H1 (cell line): ENCODE measurements around the gene ROBO2. TPM values are rescaled to one million over a fixed set of nuclear protein-coding genes. Genes with fewer than 3 reads are reported as not detected.

Source experiments
- CTCF ChIA-PET: fragments of 300-600 bp; sonication (Branson Sonifier 250); formaldehyde crosslinking; loops from one replicate; lab custom pipeline; 2021; ENCODE audit not compliant: partially characterized antibody; lab: Charles Lee
- POLR2A ChIA-PET: fragments of 300-600 bp; sonication (Branson Sonifier 250); formaldehyde crosslinking; loops from one replicate; lab custom pipeline; 2021; ENCODE audit warnings: inconsistent platforms; ENCODE audit not compliant: partially characterized antibody; lab: Charles Lee
- DNase-seq, 2 experiments: peaks; one replicate each; pipeline versions ENCODE4 v3.0.0 to v3.0.0-alpha.2; 2010 to 2022; ENCODE audit warnings: low spot score in 2 of 2, low read depth in 1 of 2, mixed read lengths in 1 of 2
- FAIRE-seq: peaks from 2 replicates; lab custom pipeline; 2011; peaks lifted over from hg19 to GRCh38; lab: Jason Lieb, UNC
- H2AFZ ChIP-seq: 2 replicates; pipeline ENCODE4 v1.8.1; 2012; ENCODE audit warnings: low read length, inconsistent platforms
- H2AK5ac ChIP-seq: 2 replicates; pipeline ENCODE4 v1.6.1; 2013; ENCODE audit warnings: low read depth, low read length
- H2BK120ac ChIP-seq: replicated peaks from 2 replicates; pipeline ENCODE3; 2013; ENCODE audit warnings: low read depth, low read length, inconsistent platforms
- H2BK12ac ChIP-seq: 2 replicates; pipeline ENCODE4 v1.6.1; 2013; ENCODE audit warnings: low read depth, low read length
- H2BK15ac ChIP-seq: 2 replicates; pipeline ENCODE4 v1.6.1; 2013; ENCODE audit warnings: low read length
- H2BK20ac ChIP-seq: 2 replicates; pipeline ENCODE4 v1.6.1; 2013; ENCODE audit warnings: low read length
- H2BK5ac ChIP-seq: 2 replicates; pipeline ENCODE4 v1.6.1; 2013; ENCODE audit warnings: low read depth, low read length
- H3K14ac ChIP-seq: 2 replicates; pipeline ENCODE4 v1.6.1; 2013; ENCODE audit warnings: inconsistent platforms; ENCODE audit not compliant: insufficient read length
- H3K18ac ChIP-seq: 2 replicates; pipeline ENCODE4 v1.6.1; 2013; ENCODE audit warnings: low read length; ENCODE audit errors: extremely low read depth
- H3K23ac ChIP-seq: 2 replicates; pipeline ENCODE4 v1.6.1; 2013; ENCODE audit warnings: inconsistent platforms; ENCODE audit not compliant: insufficient read length
- H3K23me2 ChIP-seq: 2 replicates; pipeline ENCODE4 v1.6.1; 2013; ENCODE audit warnings: low read depth, low read length
- H3K27ac ChIP-seq: 2 replicates; pipeline ENCODE4 v1.6.1; 2011; ENCODE audit warnings: low read depth, low read length, inconsistent platforms
- H3K27me3 ChIP-seq, 4 experiments: replicated peaks in 1 of 4; 1 replicate in 1 of 4; 2 replicates in 3 of 4; pipeline versions ENCODE4 v1.6.1 to v1.8.1; 2011 to 2013; ENCODE audit warnings: low read length in 3 of 4, mild to moderate bottlenecking in 3 of 4, inconsistent platforms in 2 of 4, mixed read lengths in 2 of 4, moderate library complexity in 1 of 4; ENCODE audit not compliant: control insufficient read depth in 3 of 4, insufficient read depth in 3 of 4; ENCODE audit errors: extremely low read depth in 1 of 4
- H3K36me3 ChIP-seq, 4 experiments: 2 replicates each; pipeline versions ENCODE4 v1.6.1 to v1.8.1; 2011 to 2013; ENCODE audit warnings: mild to moderate bottlenecking in 4 of 4, low read length in 3 of 4, moderate library complexity in 2 of 4, control low read depth in 1 of 4, inconsistent platforms in 1 of 4; ENCODE audit not compliant: insufficient read depth in 4 of 4, control insufficient read depth in 2 of 4
- H3K4ac ChIP-seq: replicated peaks from 2 replicates; pipeline ENCODE3; 2013; ENCODE audit warnings: low read length, low read depth, mixed read lengths, inconsistent platforms; ENCODE audit not compliant: insufficient read length
- H3K4me1 ChIP-seq, 4 experiments: replicated peaks in 1 of 4; 1 replicate in 1 of 4; 2 replicates in 3 of 4; pipeline versions ENCODE4 v1.6.1 to v1.8.1; 2011 to 2013; ENCODE audit warnings: low read length in 3 of 4, inconsistent platforms in 2 of 4, mixed read lengths in 1 of 4; ENCODE audit not compliant: insufficient read depth in 4 of 4, control insufficient read depth in 3 of 4
- H3K4me2 ChIP-seq, 2 experiments: 2 replicates each; pipeline versions ENCODE4 v1.6.1 to v1.8.1; 2011 to 2013; ENCODE audit warnings: low read depth in 2 of 2, low read length in 2 of 2, control low read depth in 1 of 2, inconsistent platforms in 1 of 2, mild to moderate bottlenecking in 1 of 2; ENCODE audit not compliant: insufficient read depth in 1 of 2
- H3K4me3 ChIP-seq, 4 experiments: fragments of 200-600, 300-600 bp in 1 of 4; sonication (generic), shearing (Covaris generic), sonication (Bioruptor Twin) in 1 of 4; 2 replicates each; pipeline versions ENCODE4 v1.5.1 to v1.8.1; 2011 to 2016; ENCODE audit warnings: low read length in 4 of 4, low read depth in 3 of 4, control low read depth in 2 of 4, inconsistent platforms in 2 of 4, mild to moderate bottlenecking in 2 of 4, mixed read lengths in 1 of 4, moderate library complexity in 1 of 4; ENCODE audit not compliant: insufficient read depth in 2 of 4; ENCODE audit errors: extremely low read depth in 1 of 4
- H3K56ac ChIP-seq: replicated peaks from 2 replicates; pipeline ENCODE3; 2013; ENCODE audit warnings: low read depth, mild to moderate bottlenecking, mixed read lengths, low read length, inconsistent platforms; ENCODE audit not compliant: insufficient read length
- H3K79me1 ChIP-seq: 2 replicates; pipeline ENCODE4 v1.6.1; 2013; ENCODE audit warnings: low read depth, low read length, control low read depth
- H3K79me2 ChIP-seq, 2 experiments: 2 replicates each; pipeline versions ENCODE4 v1.6.1 to v1.8.1; 2012 to 2013; ENCODE audit warnings: low read length in 2 of 2, mild to moderate bottlenecking in 2 of 2, inconsistent platforms in 1 of 2; ENCODE audit not compliant: insufficient read depth in 2 of 2, control insufficient read depth in 1 of 2
- H3K9ac ChIP-seq, 4 experiments: replicated peaks in 1 of 4; 1 replicate in 1 of 4; 2 replicates in 3 of 4; pipeline versions ENCODE4 v1.6.1 to v1.8.1; 2011 to 2013; ENCODE audit warnings: low read depth in 3 of 4, low read length in 3 of 4, control low read depth in 2 of 4, mild to moderate bottlenecking in 2 of 4, moderate library complexity in 2 of 4, inconsistent platforms in 1 of 4; ENCODE audit errors: extremely low read depth in 1 of 4
- H3K9me3 ChIP-seq, 2 experiments: 2 replicates each; pipeline versions ENCODE4 v1.6.1 to v1.8.1; 2012 to 2013; ENCODE audit warnings: mild to moderate bottlenecking in 2 of 2, moderate library complexity in 2 of 2, control low read depth in 1 of 2, inconsistent platforms in 1 of 2, low read depth in 1 of 2, low read length in 1 of 2, mixed read lengths in 1 of 2; ENCODE audit not compliant: insufficient read depth in 2 of 2
- H4K20me1 ChIP-seq, 2 experiments: replicated peaks in 1 of 2; 2 replicates each; pipeline versions ENCODE3 to v1.8.1; 2011 to 2013; ENCODE audit warnings: inconsistent platforms in 2 of 2, low read length in 2 of 2, mild to moderate bottlenecking in 1 of 2; ENCODE audit not compliant: insufficient read depth in 2 of 2, control insufficient read depth in 1 of 2
- H4K5ac ChIP-seq: 2 replicates; pipeline ENCODE4 v1.6.1; 2013; ENCODE audit warnings: low read length, low read depth, mixed read lengths, inconsistent platforms; ENCODE audit not compliant: insufficient read length
- H4K8ac ChIP-seq: 2 replicates; pipeline ENCODE4 v1.8.0; 2013; ENCODE audit warnings: mild to moderate bottlenecking, moderate library complexity, low read length, inconsistent platforms; ENCODE audit not compliant: insufficient read depth; ENCODE audit errors: extremely low read depth
- H4K91ac ChIP-seq: replicated peaks from 2 replicates; pipeline ENCODE3; 2013; ENCODE audit warnings: low read length, mixed read lengths, inconsistent platforms; ENCODE audit not compliant: insufficient read length
- HDAC6 ChIP-seq: IDR thresholded peaks from one replicate; pipeline ENCODE4 v1.7.1; 2012; ENCODE audit warnings: low read depth, mild to moderate bottlenecking, inconsistent platforms, low read length, moderate library complexity
- MAFK ChIP-seq: IDR thresholded peaks from 2 replicates; pipeline ENCODE4 v1.6.1; 2012; ENCODE audit warnings: low read depth, mild to moderate bottlenecking, improper control_type of control experiment, low read length
- SUZ12 ChIP-seq: fragments of 200-600 bp; sonication (generic); IDR thresholded peaks from 2 replicates; pipeline ENCODE4 v1.6.1; 2012; ENCODE audit warnings: mild to moderate bottlenecking, inconsistent platforms, low read length, moderate library complexity, mixed read lengths
- WGBS, 2 experiments: shearing (Covaris generic) in 1 of 2; methylation state at CpG; one replicate each; pipeline versions ENCODE4 v1.1.6 to v1.1.7; 2013 to 2015; ENCODE audit warnings: low lambda C conversion rate in 2 of 2, mixed read lengths in 2 of 2, inconsistent platforms in 1 of 2, low coverage in 1 of 2, missing lambda C conversion rate in 1 of 2; ENCODE audit not compliant: insufficient replicate concordance in 2 of 2, insufficient coverage in 1 of 2, insufficient read length in 1 of 2; ENCODE audit errors: extremely low coverage in 1 of 2, missing lambda C conversion rate in 1 of 2; 5-methylcytosine and 5-hydroxymethylcytosine counted together
- polyA plus RNA-seq, 7 experiments: library from polyadenylated mRNA; depleted of rRNA in 3 of 7; stranded (reverse) in 5 of 7; unstranded in 2 of 7; fragments of >200 nt in 5 of 7; fragments of 200-250 nt in 2 of 7; gene quantifications; 1 replicate in 5 of 7; 2 replicates in 1 of 7; 4 replicates in 1 of 7; pipeline versions ENCODE4 v1.2.1 to v1.2.3, GENCODE V29; 2011 to 2013; ENCODE audit warnings: missing spikeins in 2 of 7, mixed read lengths in 2 of 7
- total RNA-seq: library from RNA; stranded (reverse); fragmentation: NEBNext Ultra II Directional; extraction: Animal tissue kit (Norgen Biotek cat#: 25700); gene quantifications from 2 replicates; pipeline ENCODE4 v1.2.1, GENCODE V29; 2021

ROBO2 gene
- total and polyA plus RNA-seq, 2 of the 8 experiments (the other 6 are each of a cell fraction or from before 2014, with no cell fraction given): 1.5 to 2.9 TPM

DNA sequence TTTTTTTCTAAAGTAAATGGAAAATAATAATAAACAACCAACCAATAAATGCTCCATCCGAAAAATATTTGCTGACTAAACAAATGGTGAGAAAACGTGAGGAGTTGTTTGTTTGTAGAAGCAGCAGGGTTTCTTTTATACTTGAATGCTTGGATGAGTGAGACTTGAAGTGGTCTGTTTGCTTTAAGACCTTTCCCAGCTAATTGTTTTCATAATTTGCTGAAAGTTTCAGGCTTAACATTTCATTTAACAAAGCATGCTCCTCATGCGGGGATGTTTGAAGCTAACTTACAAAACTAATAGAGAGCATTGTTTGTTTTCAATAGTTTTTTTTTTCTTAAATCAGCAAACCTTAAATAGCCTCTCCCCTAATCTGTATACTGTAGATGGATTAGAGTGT is 484.6 kb downstream of the ROBO2 start:
- DNase-seq: no peak
- Histone ChIP-seq H3K4me1 (peaks cover 0 to 4% (median 0%) of the 10 kb centered on the region in 4 experiments; a peak in 1 of 7 replicates), H2BK20ac (no peak overlapping the region), H3K4ac (no peak overlapping the region), H4K91ac (no peak overlapping the region), H3K9me3 (no peaks in the 10 kb centered on the region), H2AK5ac (no peak overlapping the region), H3K27me3 (peaks cover 0 to 1% (median 0%) of the 10 kb centered on the region in 4 experiments; a peak in 2 of 7 replicates), H3K4me2 (no peak overlapping the region), H3K9ac (no peak overlapping the region), H3K23ac (no peak overlapping the region), H3K79me2 (no peaks in the 10 kb centered on the region), H2BK5ac (no peak overlapping the region), H2BK120ac (no peak overlapping the region), H3K56ac (no peak overlapping the region), H3K23me2 (no peaks in the 10 kb centered on the region), H3K79me1 (no peaks in the 10 kb centered on the region), H4K8ac (no peak overlapping the region), H4K5ac (no peak overlapping the region), H2BK15ac (no peak overlapping the region), H3K14ac (no peak overlapping the region), H3K4me3 (no peak overlapping the region), H3K18ac (no peak overlapping the region), H2AFZ (no peak overlapping the region), H2BK12ac (no peak overlapping the region), H3K36me3 (no peaks in the 10 kb centered on the region), H4K20me1 (no peaks in the 10 kb centered on the region), H3K27ac (no peak overlapping the region)
- 35% methylated on average over 3 of the region's 3 CpGs; no CpG with 5 or more reads in 1 of the 2 experiments for WGBS, 2 experiments
- POLR2A ChIA-PET: interaction anchor here (0.6 kb wide), 1 partner anchor 300 kb away, joined by 3 read pairs; no protein-coding TSS in a partner anchor
- FAIRE-seq: peak; percentile 82
- CTCF ChIA-PET: interaction anchor here (0.7 to 1.5 kb wide), 2 partner anchors 9 to 25 kb away, joined by 3 read pairs; no protein-coding TSS in a partner anchor
- TF ChIP-seq HDAC6: no peak
- TF ChIP-seq SUZ12: no peak
- peak; percentile 87 for TF ChIP-seq MAFK
